Activated T-helper 1 cell treated with anti-CD3 and anti-CD28 coated beads, Interleukin-2, amount 50 U/mL, for 16 hours (primary cell): ENCODE results near the gene NID1.
"Not testable (repeated sequence)": the region's sequence is repeated elsewhere in the genome, so short reads cannot be mapped to it uniquely, and the experiment has no call there.

ENCODE experiments used
- DNase-seq, 2 donors: peaks; one replicate each; pipeline ENCODE4 v3.0.0-alpha.2; 2020; ENCODE audit warnings: low read depth in 1 of 2, low spot score in 1 of 2

The NID1 gene

GRCh38 chr1:236096660-236097482 lies 32.0 kb upstream of the NID1 start:
- peak; percentile 78 to 87 for DNase-seq

- no peak for DNase-seq
These were observed 31.0 kb upstream of the NID1 start for GRCh38 chr1:236095705-236096520.

GRCh38 chr1:236092899-236093298 lies 28.0 kb upstream of the NID1 start:
- DNase-seq = no peak

GRCh38 chr1:236091933-236092318 lies 27.0 kb upstream of the NID1 start:
- no peak for DNase-seq

GRCh38 chr1:236090741-236091147 lies 25.9 kb upstream of the NID1 start:
- DNase-seq = no peak

GRCh38 chr1:236089046-236089773 lies 24.3 kb upstream of the NID1 start:
- DNase-seq = no peak

- DNase-seq = no peak
These were observed 21.6 kb upstream of the NID1 start for GRCh38 chr1:236086537-236086936.

- DNase-seq = no peak
These were observed 20.8 kb upstream of the NID1 start for GRCh38 chr1:236085545-236086159.

- DNase-seq = no peak
These were observed 19.5 kb upstream of the NID1 start for GRCh38 chr1:236084386-236084730.

- DNase-seq = no peak
These were observed 18.9 kb upstream of the NID1 start for GRCh38 chr1:236083650-236084385.

GRCh38 chr1:236082526-236082925 lies 17.6 kb upstream of the NID1 start:
- no peak for DNase-seq

- DNase-seq = no peak
These were observed 16.8 kb upstream of the NID1 start for GRCh38 chr1:236081546-236082227.

GRCh38 chr1:236079703-236080102 lies 14.8 kb upstream of the NID1 start:
- no peak for DNase-seq

GRCh38 chr1:236078993-236079392 lies 14.1 kb upstream of the NID1 start:
- no peak for DNase-seq

- not testable (repeated sequence) for DNase-seq
These were observed 13.2 kb upstream of the NID1 start for GRCh38 chr1:236078077-236078476.

GRCh38 chr1:236075848-236076247 lies 11.0 kb upstream of the NID1 start:
- DNase-seq = no peak

- DNase-seq = no peak
These were observed 8.5 kb upstream of the NID1 start for GRCh38 chr1:236073307-236073897.

GRCh38 chr1:236072001-236072400 lies 7.1 kb upstream of the NID1 start:
- no peak for DNase-seq

- DNase-seq = no peak
These were observed 5.9 kb upstream of the NID1 start for GRCh38 chr1:236070753-236071152.

GRCh38 chr1:236069796-236070195 lies 4.9 kb upstream of the NID1 start:
- DNase-seq = no peak
